Hippocampal formation (tissue), 2 donors: ENCODE data around the gene IQSEC1.

Experiments
- DNase-seq, 2 donors: peaks; one replicate each; lab custom pipeline; 2025; lab: John Stamatoyannopoulos, UW

The IQSEC1 gene

DNA sequence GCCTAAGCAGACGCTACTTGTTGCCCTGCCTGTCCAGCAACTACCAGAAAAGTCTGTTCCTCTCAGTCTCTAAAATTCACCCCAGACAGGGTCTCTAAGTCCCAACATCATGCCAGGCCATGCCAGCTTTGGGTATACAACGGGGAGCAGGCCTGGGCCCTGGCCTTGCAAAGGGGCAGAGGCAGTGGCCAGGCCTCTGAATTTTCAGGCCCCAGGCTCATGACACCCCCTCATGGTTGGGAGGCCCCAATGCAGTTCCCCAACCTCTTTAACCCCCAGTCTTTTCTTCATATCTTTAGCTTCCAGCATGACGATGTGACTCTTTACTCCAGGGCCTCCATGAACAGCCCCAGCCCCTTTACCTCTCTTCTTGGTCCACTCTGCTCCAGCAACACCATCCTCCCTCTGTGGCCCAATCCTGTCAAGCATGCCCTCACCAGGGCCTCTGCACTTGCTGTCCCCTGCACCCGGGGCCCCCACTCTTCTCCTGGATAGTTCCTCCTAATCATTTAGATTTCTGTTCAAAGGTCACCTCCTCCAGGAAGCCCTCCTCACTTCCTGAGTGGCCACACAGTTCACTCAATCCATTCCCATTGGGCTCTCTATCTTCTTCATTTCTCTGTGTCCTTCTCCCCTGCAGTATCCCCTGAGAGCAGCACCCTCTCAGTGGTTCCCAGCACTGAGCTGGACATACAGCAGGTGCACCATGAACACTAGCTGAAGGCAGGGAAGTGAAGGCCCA, 4.8 kb downstream of the IQSEC1 start:
- DNase-seq: no peak

- DNase-seq: no peak
These were observed 5.5 kb downstream of the IQSEC1 start for GRCh38 chr3:13067778-13068177.

GRCh38 chr3:13066834-13067233, 6.4 kb downstream of the IQSEC1 start:
- DNase-seq: no peak

DNA sequence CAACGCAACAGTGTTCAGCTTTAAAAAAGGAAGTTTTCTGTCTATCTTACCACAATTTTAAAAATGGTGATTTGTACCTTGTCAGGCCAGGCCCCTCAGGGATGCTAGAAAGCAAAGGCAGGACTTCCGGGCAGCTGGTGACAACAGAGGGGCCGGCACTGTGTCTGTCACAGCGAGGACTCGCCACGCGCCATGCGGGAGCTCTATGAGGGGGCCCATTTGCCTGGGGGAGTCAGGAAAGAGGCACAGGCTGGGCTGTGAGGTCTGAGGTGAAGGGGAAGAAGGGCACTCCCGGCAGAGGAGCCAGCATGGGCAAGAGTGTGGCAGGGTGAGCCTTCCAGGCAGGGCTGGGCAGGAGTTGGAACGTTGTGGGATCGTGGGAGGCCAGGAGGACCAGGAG, 7.0 kb downstream of the IQSEC1 start:
- no peak for DNase-seq

DNA sequence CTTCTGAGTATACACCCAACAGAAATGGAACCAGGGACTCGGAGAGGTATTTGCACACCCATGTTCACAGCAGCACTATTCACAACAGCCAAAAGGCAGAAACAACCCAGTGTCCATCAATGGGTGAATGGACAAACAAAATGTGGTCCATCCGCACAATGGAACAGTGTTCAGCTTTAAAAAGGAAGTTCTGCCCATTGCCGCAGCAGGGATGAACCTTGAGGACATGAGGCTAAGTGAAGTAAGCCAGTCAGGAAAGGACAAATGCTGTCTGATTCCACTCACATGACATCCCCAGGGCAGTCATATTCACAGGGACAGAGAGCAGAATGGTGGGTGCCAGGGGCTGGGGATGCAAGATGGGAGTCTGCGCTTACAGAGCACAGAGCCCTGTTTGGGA, 7.5 kb downstream of the IQSEC1 start:
- DNase-seq: no peak

- DNase-seq: no peak
These were observed 8.3 kb downstream of the IQSEC1 start for GRCh38 chr3:13064964-13065363.

- no peak for DNase-seq
These were observed 8.9 kb downstream of the IQSEC1 start for GRCh38 chr3:13064159-13064868.

GRCh38 chr3:13063225-13063624, 10.0 kb downstream of the IQSEC1 start:
- no peak for DNase-seq

DNA sequence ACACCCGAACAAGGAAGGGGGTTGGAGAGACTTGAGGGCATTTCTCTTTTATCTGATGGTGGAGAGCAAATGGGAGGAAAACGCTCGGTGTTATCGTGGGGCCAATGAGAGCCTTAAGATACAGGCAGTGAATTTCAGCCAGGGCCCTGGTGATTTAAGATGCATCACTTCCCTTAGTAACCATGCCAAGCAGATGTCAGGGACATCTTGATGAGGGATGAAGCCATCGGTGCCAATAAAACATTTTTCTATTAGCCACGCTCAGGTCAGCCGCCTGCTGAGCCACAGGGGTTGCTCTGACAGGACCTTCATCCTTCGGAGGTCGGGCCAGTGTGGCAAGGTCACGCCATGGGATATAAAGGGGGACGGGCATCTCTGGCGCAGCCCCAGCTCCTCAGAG, 10.6 kb downstream of the IQSEC1 start:
- DNase-seq: no peak

DNA sequence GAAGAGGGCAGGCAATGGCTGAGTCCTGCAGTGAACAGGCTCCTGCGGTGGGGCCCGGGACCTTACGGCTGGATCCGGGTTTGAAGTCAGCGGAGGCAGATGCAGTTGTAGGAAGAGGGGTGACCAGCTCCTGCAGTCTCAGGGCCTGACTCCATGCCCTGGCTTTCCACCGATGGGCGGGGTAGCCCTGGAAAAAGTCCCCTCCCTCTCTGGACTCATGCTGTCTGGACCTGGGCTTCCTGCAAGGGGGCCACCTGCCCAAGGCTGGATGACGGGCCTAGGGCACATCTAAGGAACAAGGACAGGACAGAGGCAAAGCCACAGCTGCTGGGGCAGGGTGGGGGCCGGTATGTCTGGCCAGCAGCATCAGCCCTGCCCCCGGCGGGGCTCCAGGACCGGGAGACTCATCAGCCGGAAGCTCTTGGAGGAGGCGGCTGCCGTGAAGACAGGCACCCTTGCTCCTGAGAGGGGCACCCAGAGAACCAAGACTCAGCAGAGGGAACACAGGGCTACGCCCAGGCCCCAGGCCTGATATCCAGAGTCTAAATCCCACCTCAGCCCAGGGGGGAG, 12.8 kb downstream of the IQSEC1 start:
- no peak for DNase-seq

DNA sequence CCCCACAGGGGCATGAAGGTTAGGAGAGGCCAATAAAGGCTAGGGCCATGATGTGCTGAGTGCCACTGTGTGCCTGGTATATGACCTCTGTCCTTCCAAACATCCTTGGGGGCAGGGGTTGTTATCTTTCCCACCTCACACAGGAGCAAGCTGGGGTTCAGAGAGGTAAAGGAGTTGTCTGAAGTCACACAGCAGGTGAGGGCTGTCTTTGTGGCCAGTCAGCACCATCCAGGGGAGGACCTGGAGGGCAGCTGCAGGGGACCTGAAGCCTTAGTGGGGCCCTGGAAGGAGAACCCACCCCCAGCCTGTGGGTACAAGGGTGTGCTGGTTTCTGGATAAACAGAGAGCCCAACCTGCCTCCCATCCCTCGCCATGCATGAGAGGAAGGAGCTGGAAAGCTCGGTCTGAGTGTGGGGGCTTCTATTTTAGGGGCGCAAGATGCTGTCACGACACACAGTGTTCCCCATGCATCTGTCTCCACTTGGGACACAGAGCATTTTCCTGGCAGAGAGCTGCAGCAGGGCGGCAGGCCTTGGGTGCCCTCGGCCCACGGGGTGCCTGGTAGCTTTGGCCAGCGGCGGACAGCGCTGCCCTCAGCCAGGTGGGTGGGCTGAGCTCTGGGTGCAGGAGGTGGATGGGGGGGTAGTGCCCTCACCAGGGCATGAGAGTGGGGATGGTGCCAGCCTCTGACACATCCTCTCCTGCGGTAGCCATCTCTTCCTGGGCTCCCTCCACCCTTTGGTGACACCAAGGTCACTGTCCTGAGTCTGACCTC, 14.7 kb downstream of the IQSEC1 start:
- no peak for DNase-seq

- DNase-seq: peak in 1 of 2 donors; percentile 25
These were observed 15.8 kb downstream of the IQSEC1 start for GRCh38 chr3:13057282-13058040.

DNA sequence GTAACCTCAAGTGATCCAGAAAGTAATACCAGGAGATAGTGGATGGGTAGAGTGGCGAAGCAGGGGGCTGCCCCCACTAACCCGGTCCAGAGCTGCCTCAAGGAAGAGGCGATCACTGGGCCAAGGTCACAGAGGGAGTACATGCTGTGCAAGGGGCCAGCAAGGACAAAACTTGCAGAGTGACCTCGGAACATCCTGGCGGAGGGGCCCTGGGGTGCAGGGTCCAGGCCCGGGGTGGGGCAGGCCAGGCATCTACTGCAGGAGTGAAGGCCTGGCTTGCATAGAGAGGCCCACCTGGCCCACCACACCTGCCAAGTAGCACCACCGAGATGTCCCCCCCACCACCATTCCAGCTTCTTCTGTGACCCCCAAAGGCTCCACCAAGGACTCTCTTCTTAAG, 17.6 kb downstream of the IQSEC1 start:
- DNase-seq: no peak

DNA sequence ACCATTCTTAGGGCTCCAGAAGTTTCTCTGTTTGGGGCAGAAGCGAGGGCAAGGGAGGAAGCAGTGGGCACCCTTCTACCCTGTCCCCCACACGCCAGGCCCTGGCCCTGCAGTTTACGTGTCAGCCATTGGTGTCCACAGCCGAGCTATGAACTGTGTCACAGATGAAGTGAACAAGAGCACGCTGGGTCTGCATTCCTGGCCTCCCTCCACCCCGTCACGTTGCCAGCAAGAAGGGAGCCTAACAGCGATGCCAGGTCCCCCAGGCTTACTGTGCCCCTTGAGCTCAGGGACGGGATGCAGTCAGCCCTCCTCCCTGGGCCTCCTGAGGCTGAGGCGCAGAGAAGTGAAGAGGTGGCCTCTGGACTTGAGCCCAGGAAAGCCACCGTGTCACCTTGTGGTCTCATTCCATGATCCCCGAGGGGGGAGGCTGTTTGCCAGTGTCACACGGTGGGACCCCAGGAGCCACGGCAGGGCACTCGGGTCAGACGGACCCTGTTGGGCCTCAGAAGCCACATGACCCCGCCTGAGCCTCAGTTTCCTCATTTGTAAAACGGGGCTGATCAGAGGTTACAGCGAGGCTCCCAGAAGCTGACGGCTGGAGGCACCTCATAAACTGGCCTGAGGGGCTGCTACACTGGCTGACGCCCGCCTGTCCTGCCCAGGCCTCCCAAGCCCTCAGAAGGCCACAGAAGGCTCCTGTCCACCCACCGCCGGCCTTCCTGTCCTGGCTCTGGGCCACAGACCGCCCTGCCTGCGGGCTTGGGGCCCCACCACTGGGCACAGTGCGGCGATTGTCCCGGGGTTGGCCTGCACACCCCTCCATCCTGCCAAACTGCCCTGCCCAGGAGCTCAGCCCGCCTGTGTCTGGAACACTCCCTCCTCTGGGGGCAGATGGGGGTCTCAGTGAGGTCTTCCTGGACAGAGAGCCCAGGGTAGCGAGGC, 18.6 kb downstream of the IQSEC1 start:
- DNase-seq: no peak

DNA sequence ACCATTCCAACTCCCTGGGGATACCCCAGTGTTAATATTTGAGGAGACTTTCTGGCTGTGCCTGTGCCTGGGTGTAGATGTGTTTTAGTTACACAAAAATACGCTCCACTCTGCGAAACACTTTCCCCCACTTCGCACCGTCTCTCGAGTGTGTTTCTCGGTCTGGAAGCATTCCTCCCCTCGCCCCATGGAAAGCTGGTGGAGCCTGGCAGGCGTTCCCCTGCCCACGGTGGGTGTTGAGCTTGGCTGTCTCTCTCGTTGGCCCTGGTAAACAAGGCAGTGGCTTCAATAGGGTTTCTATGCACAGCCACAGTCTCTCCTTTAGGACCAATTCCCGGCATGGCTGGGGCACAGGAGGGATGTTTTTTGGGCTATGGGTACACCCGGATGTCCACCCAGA, 19.3 kb downstream of the IQSEC1 start:
- peak; percentile 37 to 40 for DNase-seq

DNA sequence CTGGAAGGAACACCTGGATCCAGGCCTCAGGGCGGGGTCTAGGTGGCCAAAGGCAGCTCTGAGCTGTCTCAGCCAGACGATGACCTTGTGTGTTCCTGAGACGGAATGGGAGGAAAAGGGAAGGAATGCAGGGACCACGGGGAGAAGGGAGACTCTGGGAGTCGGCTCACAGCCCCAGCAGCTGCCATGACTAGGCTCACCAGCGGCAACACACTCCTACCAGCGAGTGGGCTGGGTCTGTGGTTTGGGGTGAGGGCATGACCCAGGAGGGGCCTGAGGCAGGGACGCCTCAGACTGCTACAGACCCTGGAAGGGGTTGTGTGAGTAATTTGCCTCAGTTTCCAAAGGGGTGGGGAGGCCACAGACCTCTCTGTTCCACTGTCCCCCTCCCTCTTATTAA, 19.8 kb downstream of the IQSEC1 start:
- no peak for DNase-seq

DNA sequence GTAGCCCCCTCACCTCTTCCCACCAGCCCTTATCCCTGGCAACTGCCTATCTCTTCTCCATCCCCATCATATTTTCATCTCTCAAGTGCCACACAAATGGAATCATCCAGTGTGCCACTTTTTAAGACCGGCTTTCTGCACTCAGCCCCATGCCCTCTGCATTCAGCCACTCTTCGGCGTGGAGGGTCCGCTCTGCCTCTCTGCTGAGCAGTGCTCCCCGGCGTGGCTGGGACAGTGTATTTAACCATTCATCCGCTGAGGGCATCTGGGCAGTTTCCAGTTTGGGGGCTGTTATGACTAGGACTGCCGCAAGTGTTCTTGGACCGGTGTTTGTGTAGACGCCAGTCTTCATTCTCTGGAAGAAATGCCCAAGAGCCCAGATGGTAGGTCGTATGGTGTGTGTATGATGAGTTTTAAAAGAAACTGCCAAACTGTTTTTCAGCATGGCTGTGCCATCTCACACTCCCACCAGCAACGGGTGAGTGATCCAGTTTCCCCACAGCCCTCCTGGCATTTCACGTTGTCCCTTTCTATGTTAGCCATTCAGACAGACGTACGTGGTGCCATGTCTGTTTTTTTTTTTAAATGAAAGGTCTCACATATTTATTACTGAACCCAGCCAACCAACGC, 20.9 kb downstream of the IQSEC1 start:
- DNase-seq: no peak

DNA sequence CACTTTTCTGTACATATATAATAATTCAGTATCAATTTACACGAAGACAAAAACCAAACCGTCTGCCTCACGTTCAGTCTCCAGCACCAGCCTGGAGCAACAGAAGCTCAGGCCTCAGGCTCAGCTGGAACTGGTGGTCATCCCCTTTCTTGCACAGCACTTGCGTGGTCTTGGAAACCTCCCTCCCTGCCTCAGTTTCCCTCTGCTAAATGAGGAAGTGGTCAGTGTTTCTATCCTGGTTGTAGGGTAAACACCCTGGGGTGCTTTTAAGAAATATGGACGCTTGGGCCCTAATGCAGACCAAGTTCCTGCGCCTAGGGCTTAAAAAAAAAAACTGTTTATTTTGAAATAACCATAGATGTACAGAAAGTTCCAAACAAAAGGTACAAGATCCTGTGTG, 21.6 kb downstream of the IQSEC1 start:
- no peak for DNase-seq

DNA sequence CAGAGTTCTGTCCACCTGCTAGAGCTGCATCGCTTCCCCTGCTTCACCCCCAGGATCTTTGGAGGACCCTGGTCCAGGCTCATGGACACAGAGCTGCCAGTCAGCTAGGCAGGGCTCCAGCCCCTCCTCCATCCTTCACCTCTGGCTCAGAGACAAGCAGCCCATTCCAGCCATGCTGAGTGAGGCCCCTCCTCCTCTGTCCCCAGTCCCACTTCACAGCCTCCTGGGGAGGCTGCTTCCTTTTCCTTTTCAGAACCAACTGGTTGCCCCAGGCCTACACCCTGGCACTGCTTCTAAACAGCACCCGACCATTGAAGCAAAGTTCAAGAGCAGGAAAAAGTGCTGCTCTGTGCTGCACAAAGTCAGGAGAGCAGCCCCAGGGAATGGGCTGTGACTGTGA, 22.2 kb downstream of the IQSEC1 start:
- DNase-seq: peak in 1 of 2 donors; percentile 19

GRCh38 chr3:13050446-13050845, 22.8 kb downstream of the IQSEC1 start:
- no peak for DNase-seq
